ENCODE results near the gene PLXNA2. TPM values are rescaled to one million over a fixed set of nuclear protein-coding genes. Genes with fewer than 3 reads are reported as not detected.

Gene PLXNA2
- total and polyA plus RNA-seq, 2 of the 8 experiments (the other 6 are each of a cell fraction or from before 2014, with no cell fraction given), result 0.33 to 1.5 TPM

GRCh38 chr1:208205216-208206013 is 38.8 kb downstream of the PLXNA2 start:
- DNase-seq (ENCODE audit: low read depth in 1 of 2, low spot score in 2 of 2), result no peak
- Histone ChIP-seq H2AK5ac (ENCODE audit: low read depth, low read length) (no peak overlapping the region), H2BK15ac (ENCODE audit: low read length) (no peak overlapping the region), H3K9ac (replicated peaks in 1 of 4; ENCODE audit: extremely low read depth in 1 of 4, low read depth in 3 of 4, low read length in 3 of 4) (no peak overlapping the region), H3K23me2 (ENCODE audit: low read depth, low read length) (no peaks in the 10 kb centered on the region), H3K14ac (ENCODE audit: insufficient read length) (no peak overlapping the region), H2BK120ac (replicated peaks; ENCODE audit: low read depth, low read length) (no peak overlapping the region), H2BK12ac (ENCODE audit: low read depth, low read length) (no peak overlapping the region; the same call in 1 of the 2 replicates), H3K18ac (ENCODE audit: extremely low read depth, low read length) (no peak overlapping the region), H3K4ac (replicated peaks; ENCODE audit: insufficient read length, low read depth, low read length) (no peak overlapping the region), H3K4me1 (replicated peaks in 1 of 4; ENCODE audit: control insufficient read depth in 3 of 4, insufficient read depth in 4 of 4, low read length in 3 of 4) (no peaks in the 10 kb centered on the region; a peak in 2 of 7 replicates), H3K4me3 (ENCODE audit: extremely low read depth in 1 of 4, insufficient read depth in 2 of 4, low read depth in 3 of 4, low read length in 4 of 4) (no peak overlapping the region), H3K9me3 (ENCODE audit: insufficient read depth in 2 of 2, low read depth in 1 of 2, low read length in 1 of 2) (no peaks in the 10 kb centered on the region), H3K79me1 (ENCODE audit: low read depth, low read length) (no peaks in the 10 kb centered on the region), H3K36me3 (ENCODE audit: control insufficient read depth in 2 of 4, insufficient read depth in 4 of 4, low read length in 3 of 4) (no peaks in the 10 kb centered on the region), H3K56ac (replicated peaks; ENCODE audit: insufficient read length, low read depth, low read length) (no peak overlapping the region), H4K20me1 (replicated peaks in 1 of 2; ENCODE audit: control insufficient read depth in 1 of 2, insufficient read depth in 2 of 2, low read length in 2 of 2) (no peaks in the 10 kb centered on the region), H3K4me2 (ENCODE audit: insufficient read depth in 1 of 2, low read depth in 2 of 2, low read length in 2 of 2) (no peak overlapping the region), H2BK20ac (ENCODE audit: low read length) (no peak overlapping the region), H3K27ac (ENCODE audit: low read depth, low read length) (no peak overlapping the region), H4K8ac (ENCODE audit: extremely low read depth, insufficient read depth, low read length) (no peak overlapping the region), H2AFZ (ENCODE audit: low read length) (no peak overlapping the region), H3K23ac (ENCODE audit: insufficient read length) (no peak overlapping the region), H4K91ac (replicated peaks; ENCODE audit: insufficient read length, low read length) (no peak overlapping the region), H4K5ac (ENCODE audit: insufficient read length, low read depth, low read length) (no peak overlapping the region), H3K79me2 (ENCODE audit: control insufficient read depth in 1 of 2, insufficient read depth in 2 of 2, low read length in 2 of 2) (no peaks in the 10 kb centered on the region), H3K27me3 (replicated peaks in 1 of 4; ENCODE audit: control insufficient read depth in 3 of 4, extremely low read depth in 1 of 4, insufficient read depth in 3 of 4, low read length in 3 of 4) (no peaks in the 10 kb centered on the region), H2BK5ac (ENCODE audit: low read depth, low read length) (no peak overlapping the region)
- no peak for FAIRE-seq
- WGBS, 2 experiments (ENCODE audit: extremely low coverage in 1 of 2, insufficient coverage in 1 of 2, insufficient read length in 1 of 2, insufficient replicate concordance in 2 of 2, low coverage in 1 of 2, low lambda C conversion rate in 2 of 2, missing lambda C conversion rate in 1 of 2), result 88% methylated on average over 5 of the region's 5 CpGs; no CpG with 5 or more reads in 1 of the 2 experiments
- ChIA-PET CTCF (ENCODE audit: partially characterized antibody) (interaction anchor here (0.6 to 1.8 kb wide), 12 partner anchors 8 to 183 kb away, joined by 3 to 12 read pairs (median 3); no protein-coding TSS in a partner anchor), POLR2A (ENCODE audit: partially characterized antibody) (no interaction called here)
- TF ChIP-seq, protein P1, sequence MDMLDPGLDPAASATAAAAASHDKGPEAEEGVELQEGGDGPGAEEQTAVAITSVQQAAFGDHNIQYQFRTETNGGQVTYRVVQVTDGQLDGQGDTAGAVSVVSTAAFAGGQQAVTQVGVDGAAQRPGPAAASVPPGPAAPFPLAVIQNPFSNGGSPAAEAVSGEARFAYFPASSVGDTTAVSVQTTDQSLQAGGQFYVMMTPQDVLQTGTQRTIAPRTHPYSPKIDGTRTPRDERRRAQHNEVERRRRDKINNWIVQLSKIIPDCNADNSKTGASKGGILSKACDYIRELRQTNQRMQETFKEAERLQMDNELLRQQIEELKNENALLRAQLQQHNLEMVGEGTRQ (IDR thresholded peaks at IDR 0.05; ENCODE audit: low read length), result no peak
- TF ChIP-seq PHF8 (conservative IDR thresholded peaks at IDR 0.05; ENCODE audit: low read depth, low read length), result no peak
- no peak for TF ChIP-seq HDAC6 (IDR thresholded peaks at IDR 0.05; ENCODE audit: low read depth, low read length)
- TF ChIP-seq TBP (IDR thresholded peaks at IDR 0.05; ENCODE audit: low read depth, low read length), result no peak
- TF ChIP-seq CBX5 (IDR thresholded peaks at IDR 0.05; ENCODE audit: low read depth, low read length), result no peak
- TF ChIP-seq BRCA1 (IDR thresholded peaks at IDR 0.05; ENCODE audit: low read depth, low read length), result no peak
- no peak for TF ChIP-seq ZNF274 (IDR thresholded peaks at IDR 0.05; ENCODE audit: borderline replicate concordance, extremely low read depth, low read length)
- TF ChIP-seq SAP30 (IDR thresholded peaks at IDR 0.05; ENCODE audit: insufficient read depth, insufficient replicate concordance, low read length), result no peak
- TF ChIP-seq E2F6 (IDR thresholded peaks at IDR 0.05), result no peak
- TF ChIP-seq MAFK (IDR thresholded peaks at IDR 0.05; ENCODE audit: low read depth, low read length), result no peak
- no peak for TF ChIP-seq BACH1 (IDR thresholded peaks at IDR 0.05; ENCODE audit: low read length)
